AG10803 (cell line): ENCODE results near the gene DPH2.
A peak's percentile ranks its signal among the peaks of the same experiment; 100 is the strongest.

Source experiments
- DNase-seq: peaks from one replicate; pipeline ENCODE4 v3.0.0; 2010; ENCODE audit warnings: low read depth
- H3K4me3 ChIP-seq: 2 replicates; pipeline ENCODE4 v1.5.1; 2011; ENCODE audit warnings: mild to moderate bottlenecking, low read length, control low read depth
- CTCF ChIP-seq: conservative IDR thresholded peaks from 2 replicates; pipeline ENCODE4 v1.5.1; 2011; ENCODE audit warnings: mild to moderate bottlenecking, low read length, control low read depth, inconsistent platforms

Gene DPH2

GRCh38 chr1:43961692-43962091, 8.1 kb upstream of the DPH2 start:
- no peak overlapping the region for H3K4me3 ChIP-seq
- TF ChIP-seq CTCF = no peak
- no peak for DNase-seq

GRCh38 chr1:43962324-43962723, 7.5 kb upstream of the DPH2 start:
- H3K4me3 ChIP-seq = no peak overlapping the region
- no peak for DNase-seq
- no peak for TF ChIP-seq CTCF

GRCh38 chr1:43963006-43963405, 6.8 kb upstream of the DPH2 start:
- DNase-seq = no peak
- H3K4me3 ChIP-seq = no peak overlapping the region
- TF ChIP-seq CTCF = no peak

DNA sequence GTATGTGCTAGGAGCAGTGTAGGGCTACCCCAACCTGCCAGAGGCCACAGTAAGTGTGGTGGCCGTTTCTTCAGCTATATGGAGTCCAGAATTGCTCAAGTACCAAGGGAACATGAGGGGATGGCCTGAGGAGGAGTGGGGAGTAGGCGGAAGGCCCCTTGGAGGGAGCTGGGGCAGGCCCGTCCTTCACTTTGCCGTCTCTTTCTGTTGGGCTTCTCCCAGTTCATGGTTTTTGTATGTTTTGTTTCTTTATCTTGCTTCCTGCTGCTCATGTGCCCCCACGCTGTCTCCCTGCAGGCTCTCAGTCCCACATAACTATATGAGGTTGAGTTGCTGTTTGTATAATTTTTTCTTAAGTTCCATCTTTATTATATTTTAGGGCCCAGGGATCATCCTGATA, 5.9 kb upstream of the DPH2 start:
- TF ChIP-seq CTCF = no peak
- H3K4me3 ChIP-seq = no peak overlapping the region
- no peak for DNase-seq

GRCh38 chr1:43965316-43965715, 4.5 kb upstream of the DPH2 start:
- DNase-seq = no peak
- TF ChIP-seq CTCF = no peak
- no peak overlapping the region for H3K4me3 ChIP-seq

- no peak for TF ChIP-seq CTCF
- DNase-seq = no peak
- no peak overlapping the region for H3K4me3 ChIP-seq
Observed at GRCh38 chr1:43968348-43968948, 1.4 kb upstream of the DPH2 start.

GRCh38 chr1:43969416-43969745, 429 bp upstream of the DPH2 start:
- no peak overlapping the region; the same call in 1 of the 2 replicates for H3K4me3 ChIP-seq
- TF ChIP-seq CTCF = peak; percentile 23; the same call in 1 of the 2 replicates

More at GRCh38 chr1:43969416-43969745, 429 bp upstream of the DPH2 start:
- DNase-seq = no peak
